ENCODE results near the gene HERC6.
"Not testable (repeated sequence)": the region's sequence is repeated elsewhere in the genome, so short reads cannot be mapped to it uniquely, and the experiment has no call there.

HERC6 gene

DNA sequence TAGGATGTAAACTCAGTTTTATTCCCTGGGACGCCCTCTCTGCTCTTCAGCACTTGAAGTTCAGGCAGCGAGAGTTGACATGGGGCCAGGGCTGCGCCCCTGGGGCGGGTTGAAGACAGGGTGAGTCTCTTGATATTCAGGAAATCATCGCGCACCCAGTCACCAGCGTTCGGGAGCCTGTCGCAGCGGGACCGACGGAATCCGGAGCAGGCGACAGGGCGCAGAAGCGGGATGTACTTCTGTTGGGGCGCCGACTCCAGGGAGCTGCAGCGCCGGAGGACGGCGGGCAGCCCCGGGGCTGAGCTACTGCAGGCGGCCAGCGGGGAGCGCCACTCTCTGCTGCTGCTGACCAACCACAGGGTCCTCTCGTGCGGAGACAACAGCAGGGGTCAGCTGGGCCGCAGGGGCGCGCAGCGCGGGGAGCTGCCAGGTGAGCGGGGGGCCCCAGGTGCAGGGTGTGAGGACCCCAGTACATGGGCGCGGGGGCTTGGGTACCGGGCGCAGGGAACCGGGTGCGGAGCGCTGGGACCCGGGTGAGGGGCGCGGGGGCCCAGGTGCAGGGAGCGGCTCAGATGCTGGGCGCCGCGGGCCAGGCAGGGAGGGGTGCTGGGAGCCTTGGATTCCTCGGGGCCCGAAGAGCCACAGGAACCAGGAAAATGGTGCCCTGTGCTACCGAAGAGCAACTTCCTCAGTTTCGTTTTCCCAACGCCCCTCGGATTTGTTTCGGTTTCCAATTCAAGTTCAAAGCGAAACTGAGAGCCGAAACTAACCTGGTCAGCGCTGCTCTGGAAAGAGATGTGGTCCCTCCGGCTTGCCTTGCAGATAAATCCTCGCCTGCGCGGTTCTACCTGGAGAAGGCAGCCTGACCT is at the start of gene HERC6:
Gene HERC6, plus strand, starts transcription at position 162 of the 869 bp plus-strand sequence. Its CDS starts 70 bp downstream, at position 232.
- DNase-seq (ENCODE audit: low spot score) = peak; percentile 85

DNA sequence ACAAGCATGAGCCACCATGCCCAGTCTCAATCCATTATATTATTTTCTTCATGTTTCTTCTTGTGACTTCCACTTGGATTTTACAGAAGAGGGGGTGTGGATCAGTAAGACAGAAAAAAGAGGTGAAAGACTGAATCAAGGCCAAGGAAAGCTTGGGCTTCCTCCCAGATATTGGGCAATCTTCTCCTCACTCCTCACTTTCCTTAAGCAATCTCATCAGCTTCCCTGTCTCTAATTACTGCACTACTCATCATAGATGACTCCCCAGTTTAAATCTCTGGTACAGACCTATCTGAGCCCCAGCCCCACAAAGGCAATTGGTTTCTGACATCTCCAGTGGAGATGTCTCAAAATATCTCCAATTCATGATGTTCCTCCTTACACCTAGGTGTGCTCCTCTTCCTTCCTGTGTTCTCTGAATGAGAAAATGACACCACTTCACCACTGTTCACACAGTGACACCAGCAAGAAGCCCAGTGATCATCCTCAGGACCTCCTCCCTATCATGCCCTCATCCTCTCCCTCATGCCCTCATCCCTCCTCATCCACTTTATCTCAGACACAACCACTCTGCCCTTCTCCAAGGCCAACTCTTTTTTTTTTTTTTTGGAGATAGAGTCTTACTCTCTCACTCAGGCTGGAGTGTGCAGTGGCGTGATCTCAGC is 44.8 kb upstream of the HERC6 start:
- no peak for DNase-seq (ENCODE audit: low spot score)

- no peak for DNase-seq (ENCODE audit: low spot score)
These were observed 43.5 kb upstream of the HERC6 start for GRCh38 chr4:88335092-88335665.

DNA sequence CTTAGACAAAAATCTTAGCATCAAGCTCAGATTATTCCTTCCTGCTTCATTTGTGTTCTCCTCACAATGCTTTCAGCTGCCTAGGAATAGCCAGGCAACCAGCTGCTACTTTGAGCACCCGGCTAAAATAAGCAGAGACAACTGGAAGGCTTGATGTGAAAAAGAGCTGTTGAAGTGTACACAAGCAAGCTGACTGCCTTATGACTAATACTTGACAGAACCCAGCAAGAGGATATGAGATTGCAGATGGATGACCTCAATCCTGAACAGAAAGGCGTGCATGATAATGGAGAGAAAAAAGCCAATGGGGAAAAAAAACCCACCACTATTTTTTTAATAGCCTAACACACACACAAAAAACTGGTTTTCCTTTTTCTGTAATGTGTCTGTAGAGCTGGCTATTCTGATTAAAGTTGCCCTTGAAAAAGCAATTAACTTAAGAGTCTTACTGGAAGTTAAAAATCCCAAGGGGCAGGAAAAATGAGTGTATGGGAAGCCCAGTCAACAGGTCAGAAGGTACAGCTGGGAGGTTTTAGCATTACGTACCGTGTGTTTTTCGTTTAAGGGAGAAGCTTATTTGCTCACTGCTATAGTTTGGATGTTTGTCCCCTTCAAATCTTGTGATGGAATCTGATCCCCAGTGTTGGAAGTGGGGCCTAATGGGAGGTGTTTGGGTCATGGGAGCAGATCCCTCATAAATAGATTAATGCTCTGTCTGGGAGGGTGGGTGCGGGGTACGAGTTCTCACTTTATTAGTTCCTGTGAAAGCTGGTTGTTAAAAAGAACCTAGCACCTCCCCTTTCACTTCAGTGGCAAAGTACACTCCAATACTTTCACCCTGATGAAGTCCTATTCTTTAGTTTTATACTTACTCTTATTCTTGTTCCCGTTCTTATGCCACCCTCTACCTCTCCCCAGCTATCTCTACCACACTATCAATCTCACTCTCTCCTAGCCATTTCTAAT is 37.1 kb upstream of the HERC6 start:
- peak; percentile 39 for DNase-seq (ENCODE audit: low spot score)

DNA sequence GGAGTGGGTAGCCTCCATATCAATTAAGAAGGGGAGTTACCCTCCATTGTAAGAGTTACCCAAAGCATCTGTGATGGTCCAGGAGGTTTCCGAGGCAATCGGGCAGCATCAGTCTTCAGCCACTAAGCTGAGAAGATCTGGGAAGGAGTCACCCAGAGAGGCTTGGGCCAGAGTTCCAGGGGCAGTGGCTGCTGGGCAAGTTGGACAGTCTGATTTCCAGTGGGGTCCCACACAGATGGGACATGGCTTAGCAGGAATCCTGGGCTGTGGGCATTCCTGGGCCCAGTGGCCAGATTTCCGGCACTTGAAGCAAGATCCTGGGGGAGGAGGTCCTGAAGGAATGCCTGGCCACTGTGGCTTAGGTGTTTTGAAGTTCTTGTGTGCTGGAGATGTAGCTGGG is 31.8 kb upstream of the HERC6 start:
- not testable (repeated sequence) for DNase-seq (ENCODE audit: low spot score)

DNA sequence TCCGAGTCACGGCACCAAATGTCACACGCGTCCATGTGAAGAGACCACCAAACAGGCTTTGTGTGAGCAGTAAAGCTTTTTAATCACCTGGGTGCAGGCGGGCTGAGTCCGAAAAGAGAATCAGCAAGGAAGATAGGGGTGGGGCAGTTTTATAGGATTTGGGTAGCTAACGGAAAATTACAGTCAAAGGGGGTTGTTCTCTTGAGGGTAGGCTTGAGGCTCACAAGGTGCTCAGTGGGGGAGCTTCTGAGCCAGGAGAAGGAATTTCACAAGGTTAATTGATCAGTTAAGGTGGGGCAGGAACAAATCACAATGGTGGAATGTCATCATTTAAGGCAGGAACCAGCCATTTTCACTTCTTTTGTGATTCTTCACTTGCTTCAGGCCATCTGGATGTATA is 29.9 kb upstream of the HERC6 start:
- DNase-seq (ENCODE audit: low spot score) = not testable (repeated sequence)

DNA sequence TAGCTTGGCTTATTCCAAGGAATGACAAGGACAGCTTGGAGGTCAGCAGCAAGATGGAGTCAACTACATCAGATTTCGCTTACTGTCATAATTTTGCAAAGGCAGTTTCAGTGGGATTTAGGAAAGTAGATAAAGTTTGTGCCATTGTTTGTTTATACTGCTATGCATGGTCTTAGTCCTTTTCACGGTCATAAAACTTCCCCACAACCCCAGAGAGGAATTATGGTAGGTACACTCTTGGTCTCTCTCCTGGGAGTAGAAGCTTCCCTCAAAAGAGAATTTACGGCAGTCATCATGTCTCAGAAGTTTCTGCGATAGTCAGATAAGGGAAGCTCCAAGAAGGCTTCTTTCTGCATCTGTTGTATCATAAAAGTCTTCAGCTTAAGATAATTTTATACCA is 27.9 kb upstream of the HERC6 start:
- no peak for DNase-seq (ENCODE audit: low spot score)

DNA sequence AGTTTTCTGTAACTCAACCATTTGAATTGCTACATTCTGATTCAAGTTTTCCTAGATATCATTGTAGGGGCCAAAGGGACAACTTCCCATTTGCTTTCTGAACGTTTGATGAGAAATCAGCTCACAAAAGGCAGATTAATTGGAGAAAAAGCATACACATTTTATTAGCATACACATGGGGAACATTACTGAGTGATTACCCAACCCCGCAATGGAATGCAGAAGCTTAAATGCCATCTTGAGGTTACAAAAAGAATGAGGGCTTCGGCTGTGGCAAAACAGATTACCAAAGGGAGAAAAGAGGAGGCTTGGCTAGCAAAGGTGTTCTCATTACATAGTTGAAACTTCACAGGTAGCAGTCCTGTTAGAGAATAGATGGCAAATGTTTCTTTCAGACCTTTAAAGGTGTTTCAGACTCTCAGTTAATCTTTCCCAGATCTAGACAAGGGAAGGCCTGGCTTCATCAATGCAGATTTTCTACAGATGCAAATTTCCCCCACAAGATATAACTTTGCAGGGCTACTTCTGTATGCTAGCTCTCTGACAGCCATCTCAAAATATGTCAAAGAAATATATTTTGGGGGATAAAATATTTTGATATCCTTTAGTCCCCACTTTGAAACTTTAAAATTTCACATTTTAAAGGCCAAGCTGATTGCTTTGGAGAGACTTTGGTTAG is 26.5 kb upstream of the HERC6 start:
- DNase-seq (ENCODE audit: low spot score) = no peak

DNA sequence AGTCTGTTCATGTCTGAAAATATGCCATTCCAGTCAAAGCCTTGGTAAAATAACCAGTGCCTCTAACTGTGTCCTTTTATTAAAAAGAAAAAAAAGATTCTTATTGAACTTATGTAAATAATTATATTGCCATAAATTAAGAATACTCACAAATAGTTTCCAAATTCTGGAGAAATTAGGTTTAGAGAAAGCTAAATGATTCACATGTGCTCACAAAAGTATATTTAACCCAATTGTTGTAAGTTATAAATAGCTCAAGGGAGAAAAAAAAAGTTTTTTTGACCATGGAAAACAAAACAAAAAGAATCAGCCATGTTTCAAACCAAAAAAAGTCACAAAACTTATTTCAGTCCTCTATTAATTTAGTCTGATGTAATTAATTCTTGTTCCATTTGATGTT is 25.3 kb upstream of the HERC6 start:
- DNase-seq (ENCODE audit: low spot score) = no peak

DNA sequence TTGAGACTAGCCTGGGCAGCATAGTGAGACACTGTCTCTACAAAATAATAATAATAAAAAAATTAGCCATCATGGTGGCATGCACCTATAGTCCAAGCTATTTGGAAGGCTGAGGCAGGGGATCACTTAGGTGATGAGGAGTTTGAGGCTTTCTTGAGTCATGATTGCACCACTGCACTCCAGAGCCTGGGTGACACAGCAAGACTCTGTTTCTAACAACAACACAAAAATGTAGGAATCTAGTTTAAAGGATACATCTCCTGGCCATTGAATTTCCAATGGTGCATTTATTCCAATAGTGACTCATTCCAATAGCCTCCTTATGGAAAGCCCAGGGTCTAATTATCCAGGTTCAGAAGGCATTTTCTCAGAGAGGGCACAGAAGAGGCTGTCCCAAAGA is 21.9 kb upstream of the HERC6 start:
- no peak for DNase-seq (ENCODE audit: low spot score)

DNA sequence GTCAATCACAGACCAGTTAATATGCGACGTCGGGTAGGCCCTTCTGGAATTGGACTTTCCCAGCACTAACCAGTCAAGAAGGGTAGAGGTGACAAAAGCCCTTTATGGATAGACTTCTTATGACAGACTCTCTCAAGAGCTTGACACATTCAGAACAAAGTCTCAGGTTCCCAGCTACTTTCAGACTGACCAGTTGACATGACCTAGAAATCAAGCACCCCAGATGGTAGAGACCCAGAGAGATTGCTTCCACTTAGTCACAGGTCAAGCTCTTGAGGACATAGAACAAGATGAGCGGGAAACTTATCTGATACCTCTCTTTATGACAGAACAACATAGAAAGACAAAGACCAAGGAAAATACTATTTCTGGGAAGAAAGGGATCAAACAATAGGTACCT is 21.4 kb upstream of the HERC6 start:
- no peak for DNase-seq (ENCODE audit: low spot score)

GRCh38 chr4:88359558-88359957 is 19.1 kb upstream of the HERC6 start:
- no peak for DNase-seq (ENCODE audit: low spot score)

DNA sequence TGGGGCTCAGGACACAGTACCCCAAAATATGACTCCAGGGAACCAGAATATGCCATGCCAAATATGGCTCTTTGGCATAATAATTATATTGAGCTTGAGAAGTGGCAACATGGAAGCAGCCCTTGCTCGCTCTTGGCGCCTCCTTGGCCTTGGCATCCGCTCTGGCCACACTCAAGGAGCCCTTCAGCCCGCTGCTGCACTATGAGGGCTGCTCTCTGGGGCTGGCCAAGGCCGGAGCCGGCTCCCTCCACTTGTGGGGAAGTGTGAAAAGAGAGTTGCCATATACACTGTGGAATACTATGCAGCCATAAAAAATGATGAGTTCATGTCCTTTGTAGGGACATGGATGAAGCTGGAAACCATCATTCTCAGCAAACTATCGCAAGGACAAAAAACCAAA is 18.4 kb upstream of the HERC6 start:
- DNase-seq (ENCODE audit: low spot score) = no peak

GRCh38 chr4:88360791-88361190 is 17.9 kb upstream of the HERC6 start:
- DNase-seq (ENCODE audit: low spot score) = no peak

DNA sequence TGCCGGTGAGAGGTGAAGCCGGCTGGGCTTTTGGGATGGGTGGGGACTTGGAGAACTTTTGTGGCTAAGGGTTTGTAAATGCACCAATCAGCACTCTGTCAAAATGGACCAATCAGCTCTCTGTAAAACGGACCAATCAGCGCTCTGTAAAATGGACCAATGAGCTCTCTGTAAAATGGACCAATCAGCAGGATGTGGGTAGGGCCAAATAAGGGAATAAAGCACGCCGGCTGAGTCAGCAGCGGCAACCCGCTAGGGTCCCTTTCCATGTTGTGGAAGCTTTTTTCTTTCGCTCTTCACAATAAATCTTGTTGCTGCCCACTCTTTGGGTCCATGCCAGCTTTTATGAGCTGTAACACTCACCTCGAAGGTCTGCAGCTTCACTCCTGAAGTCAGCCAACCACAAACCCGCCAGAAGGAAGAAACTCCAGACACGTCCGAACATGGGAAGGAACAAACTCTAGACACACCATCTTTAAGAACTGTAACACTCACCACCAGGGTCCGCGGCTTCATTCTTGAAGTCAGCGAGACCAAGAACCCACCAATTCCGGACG is 17.4 kb upstream of the HERC6 start:
- DNase-seq (ENCODE audit: low spot score) = not testable (repeated sequence)

GRCh38 chr4:88366460-88366859 is 12.2 kb upstream of the HERC6 start:
- no peak for DNase-seq (ENCODE audit: low spot score)

GRCh38 chr4:88367826-88368225 is 10.8 kb upstream of the HERC6 start:
- DNase-seq (ENCODE audit: low spot score) = no peak

DNA sequence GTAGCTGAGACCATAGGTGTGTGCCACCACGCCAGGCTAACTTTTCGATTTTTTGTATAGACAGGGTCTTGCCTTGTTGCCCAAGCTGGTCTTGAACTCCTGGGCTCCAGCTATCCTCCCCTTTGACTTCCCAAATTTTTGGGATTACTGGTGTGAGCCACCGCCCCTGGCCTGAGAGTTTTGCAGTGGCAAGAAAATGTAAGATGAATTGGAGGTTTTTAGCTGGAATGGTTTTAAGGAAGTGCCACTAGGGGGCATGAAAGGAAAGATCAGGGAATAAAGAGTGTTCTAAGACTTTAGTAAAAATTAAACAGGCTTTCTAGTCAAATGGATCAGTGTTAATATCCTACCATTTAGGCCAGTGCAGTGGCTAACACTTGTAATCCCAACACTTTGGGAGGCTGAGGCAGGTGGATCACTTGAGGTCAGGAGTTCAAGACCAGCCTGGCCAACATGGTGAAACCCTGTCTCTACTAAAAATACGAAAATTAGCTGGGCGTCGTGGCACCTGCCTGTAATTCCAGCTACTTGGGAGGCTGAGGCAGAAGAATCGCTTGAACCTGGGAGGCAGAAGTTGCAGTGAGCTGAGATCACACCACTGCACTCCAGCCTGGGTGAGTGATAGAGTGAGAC is 9.4 kb upstream of the HERC6 start:
- peak; percentile 54 for DNase-seq (ENCODE audit: low spot score)

DNA sequence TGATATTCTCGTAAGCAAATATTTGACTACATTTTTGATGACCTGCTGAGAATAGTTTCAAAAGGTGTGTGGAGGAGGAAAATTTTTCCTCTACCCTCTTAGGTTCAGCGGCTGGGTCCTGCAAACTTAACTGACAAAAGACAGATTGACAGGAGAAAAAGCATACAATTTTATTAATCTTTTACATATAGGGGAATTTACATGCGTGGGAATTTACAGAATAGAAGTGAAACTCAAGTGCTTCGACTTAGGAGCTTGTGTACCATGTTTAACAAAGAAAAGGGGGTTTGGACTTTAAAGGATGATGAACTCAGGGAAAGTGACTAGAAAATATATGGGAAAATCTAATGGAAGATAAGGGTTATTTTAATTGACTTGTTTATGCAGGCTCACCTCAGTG is 2.5 kb downstream of the HERC6 start:
- DNase-seq (ENCODE audit: low spot score) = no peak

DNA sequence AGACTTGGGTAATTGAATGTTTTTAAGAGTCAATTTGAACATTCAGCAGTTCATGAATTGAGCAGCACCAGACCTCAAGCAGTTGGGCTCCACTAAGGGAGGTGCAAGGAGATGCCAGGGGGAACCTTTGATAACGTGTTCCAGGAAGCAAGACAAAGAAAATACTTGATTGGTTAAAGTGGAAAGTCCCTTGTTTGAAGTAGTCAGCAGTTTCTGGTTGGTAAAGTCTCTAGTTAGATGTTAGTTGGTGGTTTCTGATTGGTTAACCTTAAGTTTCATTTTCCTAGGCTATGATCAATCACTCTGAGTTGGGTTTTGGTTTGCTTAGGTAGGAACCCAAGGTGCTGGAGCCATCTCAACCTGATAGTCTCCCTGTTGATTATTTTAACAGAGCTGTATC is 4.0 kb downstream of the HERC6 start:
- DNase-seq (ENCODE audit: low spot score) = no peak

- no peak for DNase-seq (ENCODE audit: low spot score)
These were observed 11.5 kb downstream of the HERC6 start for GRCh38 chr4:88390128-88390527.
